Activated B cell treated with CpG ODN at 0.5 μM for 24 hours (primary cell): ENCODE measurements around the gene JARID2. TPM values are rescaled to one million over a fixed set of nuclear protein-coding genes. Genes with fewer than 3 reads are reported as not detected.
"Not testable (repeated sequence)": the region's sequence is repeated elsewhere in the genome, so short reads cannot be mapped to it uniquely, and the experiment has no call there.

Experiments
- ATAC-seq: fragments of 200-7000 bp; cut with Tn5 transposase; one replicate; pipeline ENCODE4 v1.10.0; 2021; ENCODE audit warnings: low read depth, mild to moderate bottlenecking, moderate library complexity
- CTCF ChIA-PET: fragments of 350-600 bp; sonication (Branson Sonifier 250); formaldehyde crosslinking; loops from one replicate; lab custom pipeline; 2021; ENCODE audit warnings: antibody characterized with exemption; lab: Charles Lee
- POLR2A ChIA-PET: fragments of 350-600 bp; sonication (Branson Sonifier 250); formaldehyde crosslinking; loops from one replicate; lab custom pipeline; 2021; ENCODE audit warnings: antibody characterized with exemption; lab: Charles Lee
- DNase-seq: peaks from one replicate; pipeline ENCODE4 v3.0.0; 2022
- H3K27ac Mint-ChIP-seq: one replicate; pipeline ENCODE4 v1.8.0; 2020; ENCODE audit warnings: mixed read lengths
- H3K27me3 Mint-ChIP-seq: one replicate; pipeline ENCODE4 v1.8.0; 2021; ENCODE audit warnings: mixed read lengths
- H3K36me3 Mint-ChIP-seq: one replicate; pipeline ENCODE4 v1.8.0; 2021; ENCODE audit warnings: low read depth, mixed read lengths
- H3K4me1 Mint-ChIP-seq: one replicate; pipeline ENCODE4 v1.8.0; 2021; ENCODE audit warnings: mixed read lengths
- H3K4me3 Mint-ChIP-seq: one replicate; pipeline ENCODE4 v1.8.0; 2020; ENCODE audit warnings: mild to moderate bottlenecking, mixed read lengths
- H3K9me3 Mint-ChIP-seq: one replicate; pipeline ENCODE4 v1.8.0; 2020; ENCODE audit warnings: mixed read lengths
- intact Hi-C: fragments of 100-400 bp; cut with micrococcal nuclease; formaldehyde crosslinking; loops from one replicate; pipeline ENCODE4 v1.15.1; 2024
- total RNA-seq: library from RNA; stranded (reverse); gene quantifications from 2 replicates; pipeline ENCODE4 v1.2.3, GENCODE V29; 2022
- TF ChIP-seq, protein P1 (sequence below): fragments of 200-600 bp; IDR thresholded peaks from one replicate; pipeline ENCODE4 v1.8.0; 2022; ENCODE audit warnings: antibody characterized with exemption, mild to moderate bottlenecking

JARID2 gene
- total RNA-seq, 1 donor from 2014 or later, result 28.5 TPM

DNA sequence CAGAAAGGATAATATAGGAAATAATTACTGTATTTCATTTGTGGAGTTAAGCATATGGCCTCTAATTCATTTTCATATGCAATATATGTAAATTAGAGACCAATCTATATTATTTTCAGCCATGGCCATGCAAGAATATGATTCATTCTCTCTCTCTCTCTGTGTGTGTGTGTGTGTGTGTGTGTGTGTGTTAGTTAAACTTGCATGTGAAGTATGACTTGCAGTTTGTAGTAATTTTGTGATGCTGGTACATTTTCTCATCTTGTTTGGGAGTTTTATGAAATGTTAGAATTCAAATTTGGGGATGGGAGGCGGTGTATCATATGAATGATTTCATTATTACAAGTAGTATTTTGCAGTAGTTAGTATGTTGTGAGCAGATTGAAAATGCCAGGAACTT lies 74.8 kb downstream of the JARID2 start:
- ChIA-PET POLR2A (no interaction called here), CTCF (no interaction called here)
- Mint-ChIP-seq H3K36me3 (peaks cover 10% of the 10 kb centered on the region), H3K4me1 (peaks cover 94% of the 10 kb centered on the region), H3K4me3 (peak overlapping the region; percentile 20), H3K9me3 (no peaks in the 10 kb centered on the region), H3K27me3 (no peaks in the 10 kb centered on the region), H3K27ac (peak overlapping the region; percentile 38)
- no peak for ATAC-seq
- intact Hi-C loops, result loop anchor here (10.0 kb wide), 1 partner anchor 1506 kb away; the partner anchor contains the start of gene MCUR1
- DNase-seq, result no peak
- TF ChIP-seq, protein P1, sequence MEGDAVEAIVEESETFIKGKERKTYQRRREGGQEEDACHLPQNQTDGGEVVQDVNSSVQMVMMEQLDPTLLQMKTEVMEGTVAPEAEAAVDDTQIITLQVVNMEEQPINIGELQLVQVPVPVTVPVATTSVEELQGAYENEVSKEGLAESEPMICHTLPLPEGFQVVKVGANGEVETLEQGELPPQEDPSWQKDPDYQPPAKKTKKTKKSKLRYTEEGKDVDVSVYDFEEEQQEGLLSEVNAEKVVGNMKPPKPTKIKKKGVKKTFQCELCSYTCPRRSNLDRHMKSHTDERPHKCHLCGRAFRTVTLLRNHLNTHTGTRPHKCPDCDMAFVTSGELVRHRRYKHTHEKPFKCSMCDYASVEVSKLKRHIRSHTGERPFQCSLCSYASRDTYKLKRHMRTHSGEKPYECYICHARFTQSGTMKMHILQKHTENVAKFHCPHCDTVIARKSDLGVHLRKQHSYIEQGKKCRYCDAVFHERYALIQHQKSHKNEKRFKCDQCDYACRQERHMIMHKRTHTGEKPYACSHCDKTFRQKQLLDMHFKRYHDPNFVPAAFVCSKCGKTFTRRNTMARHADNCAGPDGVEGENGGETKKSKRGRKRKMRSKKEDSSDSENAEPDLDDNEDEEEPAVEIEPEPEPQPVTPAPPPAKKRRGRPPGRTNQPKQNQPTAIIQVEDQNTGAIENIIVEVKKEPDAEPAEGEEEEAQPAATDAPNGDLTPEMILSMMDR, result no peak

DNA sequence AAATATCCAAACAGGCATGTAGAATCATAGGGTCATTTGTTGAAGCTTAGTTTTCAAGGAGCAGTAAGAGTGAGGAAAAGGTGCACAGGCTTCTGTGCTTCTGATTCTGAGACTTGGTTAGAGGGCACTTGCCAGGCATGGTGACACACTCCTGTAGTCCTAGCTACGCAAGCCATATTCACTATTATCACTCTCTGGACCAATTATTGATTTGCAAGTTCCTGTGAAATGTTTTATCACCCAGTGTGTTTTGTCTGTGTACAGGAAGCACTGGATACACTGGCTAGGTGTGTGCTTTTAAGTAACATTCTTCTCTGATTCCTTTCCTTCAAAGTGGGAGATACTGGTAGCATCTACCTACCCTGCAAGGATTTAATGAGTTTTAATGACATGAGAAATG lies 76.3 kb downstream of the JARID2 start:
- peaks cover 10% of the 10 kb centered on the region for H3K36me3 Mint-ChIP-seq

DNA sequence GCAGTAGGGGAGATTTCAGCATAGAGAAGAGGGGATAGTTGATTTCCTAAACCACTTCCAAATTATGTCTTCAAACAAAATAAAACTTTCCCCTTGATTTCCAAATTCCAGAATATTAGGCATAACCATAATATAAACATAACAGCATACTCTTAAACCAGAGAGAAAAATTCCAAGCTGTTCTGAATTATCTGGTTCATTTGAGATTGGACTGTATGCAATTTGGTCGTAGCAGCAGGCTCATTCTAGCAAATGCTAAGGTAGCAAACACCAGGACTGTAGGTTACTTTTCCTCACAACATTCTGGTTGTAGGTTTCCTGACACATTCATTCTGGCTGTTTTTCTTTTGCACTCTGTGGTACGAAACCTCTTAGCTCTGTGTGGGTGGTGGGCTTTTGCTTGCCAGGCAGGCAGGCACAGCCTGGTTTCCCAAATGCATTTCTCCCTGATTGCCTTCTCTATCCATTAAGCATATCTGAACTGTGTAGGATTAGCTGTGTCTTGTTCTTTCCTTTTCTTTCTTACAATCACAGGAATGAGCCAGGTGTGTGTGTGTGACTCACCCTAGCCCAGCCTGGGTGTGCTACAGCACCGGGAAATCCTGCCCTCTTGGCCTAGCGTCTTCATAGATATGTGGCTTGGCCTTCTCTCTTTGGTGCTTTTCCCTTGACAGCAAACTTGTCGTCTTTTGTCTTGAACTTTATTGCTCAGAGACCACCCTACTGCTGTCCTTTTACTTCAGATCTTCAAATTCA lies 77.1 kb downstream of the JARID2 start:
- ChIA-PET POLR2A (interaction anchor here (0.7 to 1.1 kb wide), 2 partner anchors 33 to 35 kb away, joined by 3 to 6 read pairs; no protein-coding TSS in a partner anchor), CTCF (interaction anchor here (0.9 kb wide), 1 partner anchor 68 kb away, joined by 3 read pairs; no protein-coding TSS in a partner anchor)
- peaks cover 94% of the 10 kb centered on the region for H3K4me1 Mint-ChIP-seq
- H3K4me3 Mint-ChIP-seq, result no peak overlapping the region
- intact Hi-C loops, result loop anchor here (10.0 kb wide), 1 partner anchor 1508 kb away; the partner anchor contains the start of gene MCUR1
- TF ChIP-seq, protein P1, result no peak
- H3K27ac Mint-ChIP-seq, result peak overlapping the region; percentile 69
- H3K27me3 Mint-ChIP-seq, result no peaks in the 10 kb centered on the region
- H3K9me3 Mint-ChIP-seq, result no peaks in the 10 kb centered on the region
- H3K36me3 Mint-ChIP-seq, result peaks cover 10% of the 10 kb centered on the region
- ATAC-seq (no peak), DNase-seq (no peak)

More for the DNA sequence above, 76.3 kb downstream of the JARID2 start:
- H3K4me3 Mint-ChIP-seq, result no peak overlapping the region
- TF ChIP-seq, protein P1, result no peak
- intact Hi-C loops, result loop anchor here (10.0 kb wide), 1 partner anchor 1507 kb away; the partner anchor contains the start of gene MCUR1
- peaks cover 94% of the 10 kb centered on the region for H3K4me1 Mint-ChIP-seq
- peak overlapping the region; percentile 46 for H3K27ac Mint-ChIP-seq
- CTCF ChIA-PET, result no interaction called here
- H3K9me3 Mint-ChIP-seq, result no peaks in the 10 kb centered on the region
- POLR2A ChIA-PET, result interaction anchor here (0.6 to 1.2 kb wide), 5 partner anchors 9 to 91 kb away, joined by 3 to 5 read pairs (median 3); no protein-coding TSS in a partner anchor
- ATAC-seq, result no peak
- no peak for DNase-seq
- no peaks in the 10 kb centered on the region for H3K27me3 Mint-ChIP-seq

DNA sequence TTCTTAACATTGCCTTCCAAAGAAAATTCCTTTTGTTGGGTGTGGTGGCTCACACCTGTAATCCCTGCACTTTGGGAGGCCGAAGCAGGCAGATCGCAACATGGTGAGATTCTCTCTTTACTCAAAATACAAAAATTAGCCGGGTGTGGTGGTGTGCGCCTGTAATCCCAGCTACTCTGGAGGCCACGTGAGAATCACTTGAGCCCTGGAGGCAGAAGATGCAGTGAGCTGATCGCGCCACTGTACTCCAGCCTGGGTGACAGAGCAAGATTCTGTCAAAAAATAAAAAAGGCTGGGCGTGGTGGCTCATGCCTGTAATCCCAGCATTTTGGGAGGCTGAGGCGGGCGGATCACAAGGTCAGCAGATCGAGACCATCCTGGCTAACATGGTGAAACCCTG lies 77.7 kb downstream of the JARID2 start:
- ChIA-PET CTCF (interaction anchor here (0.9 to 1.4 kb wide), 2 partner anchors 68 to 70 kb away, joined by 3 to 4 read pairs; no protein-coding TSS in a partner anchor), POLR2A (interaction anchor here (1.1 kb wide), 1 partner anchor 36 kb away, joined by 6 read pairs; no protein-coding TSS in a partner anchor)
- ATAC-seq, H3K36me3 Mint-ChIP-seq, DNase-seq, H3K9me3 Mint-ChIP-seq, H3K27me3 Mint-ChIP-seq: not testable (repeated sequence)
- Mint-ChIP-seq H3K4me3 (peak overlapping the region; percentile 24), H3K27ac (peak overlapping the region; percentile 69), H3K4me1 (peaks cover 94% of the 10 kb centered on the region)
- intact Hi-C loops, result loop anchor here (2.0 to 10.0 kb wide), 2 partner anchors 37 to 1509 kb away; partner anchors contain the start of gene MCUR1

DNA sequence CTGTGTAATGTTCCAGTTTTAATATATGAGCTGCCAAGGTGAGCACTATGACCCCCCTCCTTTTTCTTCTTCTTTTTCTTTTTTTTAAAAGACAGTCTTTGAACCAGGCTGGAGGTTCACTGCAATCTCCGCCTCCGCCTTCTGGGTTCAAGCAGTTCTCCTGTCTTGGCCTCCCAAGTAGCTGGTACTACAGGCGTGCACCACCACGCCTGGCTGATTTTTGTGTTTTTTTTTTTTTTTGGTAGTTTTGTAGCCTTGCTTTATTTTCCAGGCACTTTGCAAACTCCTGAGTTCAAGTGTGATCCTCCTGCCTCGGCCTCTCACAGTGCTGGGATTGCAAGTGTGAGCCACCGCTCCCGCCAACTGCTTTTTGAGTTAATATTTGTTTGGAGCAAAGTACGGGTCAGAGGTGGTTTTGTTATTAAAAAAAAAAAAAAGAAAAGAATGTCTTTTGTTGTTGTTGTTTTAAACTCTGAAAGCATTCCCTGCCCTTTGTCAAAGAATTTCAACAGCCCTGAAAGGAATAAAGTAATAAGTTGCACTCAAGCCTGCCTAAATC lies 78.6 kb downstream of the JARID2 start:
- TF ChIP-seq, protein P1, result no peak
- H3K4me1 Mint-ChIP-seq, result peaks cover 94% of the 10 kb centered on the region
- no peaks in the 10 kb centered on the region for H3K9me3 Mint-ChIP-seq
- no peak for DNase-seq
- H3K4me3 Mint-ChIP-seq, result no peak overlapping the region
- ChIA-PET POLR2A (interaction anchor here (0.7 to 3.0 kb wide), 6 partner anchors 18 to 595 kb away, joined by 3 to 15 read pairs (median 4); partner anchors contain the start of gene JARID2), CTCF (interaction anchor here (1.4 kb wide), 1 partner anchor 71 kb away, joined by 4 read pairs; no protein-coding TSS in a partner anchor)
- intact Hi-C loops, result loop anchor here (2.0 to 10.0 kb wide), 2 partner anchors 38 to 1510 kb away; partner anchors contain the start of gene MCUR1
- ATAC-seq, result no peak
- H3K27me3 Mint-ChIP-seq, result no peaks in the 10 kb centered on the region
- peaks cover 10% of the 10 kb centered on the region for H3K36me3 Mint-ChIP-seq
- H3K27ac Mint-ChIP-seq, result peak overlapping the region; percentile 89
